ENCODE results near the gene LTV1. TPM values are rescaled to one million over a fixed set of nuclear protein-coding genes. Genes with fewer than 3 reads are reported as not detected.

LTV1 gene
- total and polyA plus RNA-seq, 9 of the 15 experiments (the other 6 are each of a cell fraction or from before 2014, with no cell fraction given), result 57.9 to 162 (median 119) TPM

DNA sequence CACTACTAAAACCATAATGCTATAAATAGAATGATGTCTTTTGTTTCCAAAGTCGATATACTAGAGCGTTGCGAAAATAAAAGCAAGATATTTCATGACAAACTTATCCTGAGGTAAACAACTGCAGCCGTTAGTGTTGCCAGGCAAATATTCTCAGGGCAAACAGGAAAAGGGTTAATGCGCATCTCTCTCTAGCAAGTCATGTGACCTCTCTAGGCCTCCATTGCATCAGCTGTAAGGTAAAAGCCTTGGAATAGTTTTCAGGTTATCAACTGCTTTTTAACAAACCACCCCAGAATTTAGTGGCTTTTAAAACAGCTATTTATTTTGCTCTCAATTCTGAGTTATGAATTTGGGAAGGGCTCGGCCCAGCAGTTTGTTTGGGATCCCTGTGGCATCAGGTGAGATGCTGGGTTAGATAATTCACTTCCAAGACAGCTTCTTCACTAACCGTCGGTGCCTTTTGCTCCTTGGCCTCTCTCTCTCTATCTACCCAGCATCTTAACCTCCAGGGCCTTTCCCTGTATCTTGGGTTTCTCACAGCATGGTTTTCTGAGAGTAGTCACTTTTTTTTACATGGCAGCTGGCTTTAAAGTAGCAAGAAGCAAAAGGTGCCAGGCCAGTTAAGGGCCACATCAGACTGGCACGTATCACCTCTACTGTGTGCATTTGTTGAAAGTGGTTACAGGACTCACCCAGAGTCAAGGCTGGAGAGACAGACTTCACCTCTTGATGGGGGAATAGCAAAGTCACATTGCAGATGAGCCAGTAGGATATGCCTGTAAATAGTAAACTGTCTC lies 39.2 kb upstream of the LTV1 start (continued):
- TF ChIP-seq LEF1 (IDR thresholded peaks at IDR 0.05) (no peak), ZNF408 (CRISPR knock-in tag; IDR thresholded peaks at IDR 0.05; ENCODE audit: low read depth) (no peak), ZNF324 (CRISPR knock-in tag; IDR thresholded peaks at IDR 0.05) (no peak), ZNF57 (CRISPR knock-in tag; IDR thresholded peaks at IDR 0.05) (no peak), GATAD2A (IDR thresholded peaks at IDR 0.05) (0 out of 2 replicates have a peak, but pooled peaks have one; percentile 37), CHD2 (IDR thresholded peaks at IDR 0.05; ENCODE audit: low read depth, low read length) (no peak), ZNF146 (CRISPR knock-in tag; IDR thresholded peaks at IDR 0.05; ENCODE audit: unreplicated experiment) (no peak), ZNF766 (CRISPR knock-in tag; conservative IDR thresholded peaks at IDR 0.05) (peak; percentile 83), SMAD4 (CRISPR knock-in tag; conservative IDR thresholded peaks at IDR 0.05) (peak; percentile 73), MTA1 (IDR thresholded peaks at IDR 0.05; ENCODE audit: borderline replicate concordance) (no peak), ZBTB8A (IDR thresholded peaks at IDR 0.05; ENCODE audit: partially characterized antibody) (no peak), RBM14 (IDR thresholded peaks at IDR 0.05; ENCODE audit: borderline replicate concordance, insufficient read depth, low read depth, low read length) (no peak)
- TF ChIP-seq, protein P1, sequence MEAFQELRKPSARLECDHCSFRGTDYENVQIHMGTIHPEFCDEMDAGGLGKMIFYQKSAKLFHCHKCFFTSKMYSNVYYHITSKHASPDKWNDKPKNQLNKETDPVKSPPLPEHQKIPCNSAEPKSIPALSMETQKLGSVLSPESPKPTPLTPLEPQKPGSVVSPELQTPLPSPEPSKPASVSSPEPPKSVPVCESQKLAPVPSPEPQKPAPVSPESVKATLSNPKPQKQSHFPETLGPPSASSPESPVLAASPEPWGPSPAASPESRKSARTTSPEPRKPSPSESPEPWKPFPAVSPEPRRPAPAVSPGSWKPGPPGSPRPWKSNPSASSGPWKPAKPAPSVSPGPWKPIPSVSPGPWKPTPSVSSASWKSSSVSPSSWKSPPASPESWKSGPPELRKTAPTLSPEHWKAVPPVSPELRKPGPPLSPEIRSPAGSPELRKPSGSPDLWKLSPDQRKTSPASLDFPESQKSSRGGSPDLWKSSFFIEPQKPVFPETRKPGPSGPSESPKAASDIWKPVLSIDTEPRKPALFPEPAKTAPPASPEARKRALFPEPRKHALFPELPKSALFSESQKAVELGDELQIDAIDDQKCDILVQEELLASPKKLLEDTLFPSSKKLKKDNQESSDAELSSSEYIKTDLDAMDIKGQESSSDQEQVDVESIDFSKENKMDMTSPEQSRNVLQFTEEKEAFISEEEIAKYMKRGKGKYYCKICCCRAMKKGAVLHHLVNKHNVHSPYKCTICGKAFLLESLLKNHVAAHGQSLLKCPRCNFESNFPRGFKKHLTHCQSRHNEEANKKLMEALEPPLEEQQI (IDR thresholded peaks at IDR 0.05), result peak; percentile 27; the same call in 1 of the 2 replicates
- TF ChIP-seq, protein P2, sequence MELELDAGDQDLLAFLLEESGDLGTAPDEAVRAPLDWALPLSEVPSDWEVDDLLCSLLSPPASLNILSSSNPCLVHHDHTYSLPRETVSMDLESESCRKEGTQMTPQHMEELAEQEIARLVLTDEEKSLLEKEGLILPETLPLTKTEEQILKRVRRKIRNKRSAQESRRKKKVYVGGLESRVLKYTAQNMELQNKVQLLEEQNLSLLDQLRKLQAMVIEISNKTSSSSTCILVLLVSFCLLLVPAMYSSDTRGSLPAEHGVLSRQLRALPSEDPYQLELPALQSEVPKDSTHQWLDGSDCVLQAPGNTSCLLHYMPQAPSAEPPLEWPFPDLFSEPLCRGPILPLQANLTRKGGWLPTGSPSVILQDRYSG (tag; conservative IDR thresholded peaks at IDR 0.05; ENCODE audit: low read depth), result 0 out of 2 replicates have a peak, but pooled peaks have one; percentile 35
- TF ChIP-seq, protein P3, sequence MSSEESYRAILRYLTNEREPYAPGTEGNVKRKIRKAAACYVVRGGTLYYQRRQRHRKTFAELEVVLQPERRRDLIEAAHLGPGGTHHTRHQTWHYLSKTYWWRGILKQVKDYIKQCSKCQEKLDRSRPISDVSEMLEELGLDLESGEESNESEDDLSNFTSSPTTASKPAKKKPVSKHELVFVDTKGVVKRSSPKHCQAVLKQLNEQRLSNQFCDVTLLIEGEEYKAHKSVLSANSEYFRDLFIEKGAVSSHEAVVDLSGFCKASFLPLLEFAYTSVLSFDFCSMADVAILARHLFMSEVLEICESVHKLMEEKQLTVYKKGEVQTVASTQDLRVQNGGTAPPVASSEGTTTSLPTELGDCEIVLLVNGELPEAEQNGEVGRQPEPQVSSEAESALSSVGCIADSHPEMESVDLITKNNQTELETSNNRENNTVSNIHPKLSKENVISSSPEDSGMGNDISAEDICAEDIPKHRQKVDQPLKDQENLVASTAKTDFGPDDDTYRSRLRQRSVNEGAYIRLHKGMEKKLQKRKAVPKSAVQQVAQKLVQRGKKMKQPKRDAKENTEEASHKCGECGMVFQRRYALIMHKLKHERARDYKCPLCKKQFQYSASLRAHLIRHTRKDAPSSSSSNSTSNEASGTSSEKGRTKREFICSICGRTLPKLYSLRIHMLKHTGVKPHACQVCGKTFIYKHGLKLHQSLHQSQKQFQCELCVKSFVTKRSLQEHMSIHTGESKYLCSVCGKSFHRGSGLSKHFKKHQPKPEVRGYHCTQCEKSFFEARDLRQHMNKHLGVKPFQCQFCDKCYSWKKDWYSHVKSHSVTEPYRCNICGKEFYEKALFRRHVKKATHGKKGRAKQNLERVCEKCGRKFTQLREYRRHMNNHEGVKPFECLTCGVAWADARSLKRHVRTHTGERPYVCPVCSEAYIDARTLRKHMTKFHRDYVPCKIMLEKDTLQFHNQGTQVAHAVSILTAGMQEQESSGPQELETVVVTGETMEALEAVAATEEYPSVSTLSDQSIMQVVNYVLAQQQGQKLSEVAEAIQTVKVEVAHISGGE (CRISPR knock-in tag; IDR thresholded peaks at IDR 0.05), result peak in 1 of 3 experiments; percentile 6; a peak in 1 of 6 replicates
- TF ChIP-seq, protein P4, sequence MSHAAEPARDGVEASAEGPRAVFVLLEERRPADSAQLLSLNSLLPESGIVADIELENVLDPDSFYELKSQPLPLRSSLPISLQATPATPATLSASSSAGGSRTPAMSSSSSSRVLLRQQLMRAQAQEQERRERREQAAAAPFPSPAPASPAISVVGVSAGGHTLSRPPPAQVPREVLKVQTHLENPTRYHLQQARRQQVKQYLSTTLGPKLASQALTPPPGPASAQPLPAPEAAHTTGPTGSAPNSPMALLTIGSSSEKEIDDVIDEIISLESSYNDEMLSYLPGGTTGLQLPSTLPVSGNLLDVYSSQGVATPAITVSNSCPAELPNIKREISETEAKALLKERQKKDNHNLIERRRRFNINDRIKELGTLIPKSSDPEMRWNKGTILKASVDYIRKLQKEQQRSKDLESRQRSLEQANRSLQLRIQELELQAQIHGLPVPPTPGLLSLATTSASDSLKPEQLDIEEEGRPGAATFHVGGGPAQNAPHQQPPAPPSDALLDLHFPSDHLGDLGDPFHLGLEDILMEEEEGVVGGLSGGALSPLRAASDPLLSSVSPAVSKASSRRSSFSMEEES (CRISPR knock-in tag; IDR thresholded peaks at IDR 0.05), result peak; percentile 97
